Measurements from ENCODE around the gene MORC3.
"Not testable (repeated sequence)": the region's sequence is repeated elsewhere in the genome, so short reads cannot be mapped to it uniquely, and the experiment has no call there.

MORC3 gene, protein sequence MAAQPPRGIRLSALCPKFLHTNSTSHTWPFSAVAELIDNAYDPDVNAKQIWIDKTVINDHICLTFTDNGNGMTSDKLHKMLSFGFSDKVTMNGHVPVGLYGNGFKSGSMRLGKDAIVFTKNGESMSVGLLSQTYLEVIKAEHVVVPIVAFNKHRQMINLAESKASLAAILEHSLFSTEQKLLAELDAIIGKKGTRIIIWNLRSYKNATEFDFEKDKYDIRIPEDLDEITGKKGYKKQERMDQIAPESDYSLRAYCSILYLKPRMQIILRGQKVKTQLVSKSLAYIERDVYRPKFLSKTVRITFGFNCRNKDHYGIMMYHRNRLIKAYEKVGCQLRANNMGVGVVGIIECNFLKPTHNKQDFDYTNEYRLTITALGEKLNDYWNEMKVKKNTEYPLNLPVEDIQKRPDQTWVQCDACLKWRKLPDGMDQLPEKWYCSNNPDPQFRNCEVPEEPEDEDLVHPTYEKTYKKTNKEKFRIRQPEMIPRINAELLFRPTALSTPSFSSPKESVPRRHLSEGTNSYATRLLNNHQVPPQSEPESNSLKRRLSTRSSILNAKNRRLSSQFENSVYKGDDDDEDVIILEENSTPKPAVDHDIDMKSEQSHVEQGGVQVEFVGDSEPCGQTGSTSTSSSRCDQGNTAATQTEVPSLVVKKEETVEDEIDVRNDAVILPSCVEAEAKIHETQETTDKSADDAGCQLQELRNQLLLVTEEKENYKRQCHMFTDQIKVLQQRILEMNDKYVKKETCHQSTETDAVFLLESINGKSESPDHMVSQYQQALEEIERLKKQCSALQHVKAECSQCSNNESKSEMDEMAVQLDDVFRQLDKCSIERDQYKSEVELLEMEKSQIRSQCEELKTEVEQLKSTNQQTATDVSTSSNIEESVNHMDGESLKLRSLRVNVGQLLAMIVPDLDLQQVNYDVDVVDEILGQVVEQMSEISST

DNA sequence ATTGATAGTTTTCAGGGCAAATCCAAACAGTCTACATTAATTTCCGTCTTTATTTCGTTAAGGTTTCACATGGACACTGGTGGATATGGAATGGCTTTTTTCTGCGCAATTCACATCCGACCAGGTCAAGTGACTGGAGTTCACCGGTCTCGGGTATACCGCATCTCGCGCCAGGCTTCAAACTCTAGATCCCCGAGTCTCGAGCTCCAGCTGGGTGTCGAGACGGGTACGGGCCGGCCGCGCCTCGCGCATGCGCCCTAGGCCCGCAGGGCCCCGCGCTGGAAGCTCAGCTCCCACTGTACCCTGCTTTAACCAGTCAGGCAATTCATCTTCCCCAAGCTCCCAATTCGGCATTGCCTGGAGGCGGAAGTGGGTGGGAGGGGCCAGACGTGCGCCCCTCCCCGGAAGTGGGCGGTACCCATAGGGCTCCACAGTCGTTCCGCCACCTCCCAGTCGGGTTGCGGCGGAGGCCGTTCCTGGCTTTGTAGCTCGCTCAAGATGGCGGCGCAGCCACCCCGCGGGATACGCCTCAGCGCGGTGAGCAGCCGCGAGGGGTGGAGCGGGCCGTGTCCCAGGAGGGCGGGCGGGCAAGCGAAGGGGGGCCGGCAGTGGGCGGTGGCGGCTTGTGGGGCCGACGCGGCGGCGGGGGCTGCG, at the start of gene MORC3:
TSS of gene MORC3 (plus strand) at position 431 of the 654 bp plus-strand sequence. CDS start at position 499, 68 bp downstream.
- in situ Hi-C loops (cut with HindIII; ENCODE audit: low sequenced_read_pairs) = no loop called here
- peak; percentile 100 for DNase-seq (ENCODE audit: low read depth, low spot score)
- TF ChIP-seq, protein P1, sequence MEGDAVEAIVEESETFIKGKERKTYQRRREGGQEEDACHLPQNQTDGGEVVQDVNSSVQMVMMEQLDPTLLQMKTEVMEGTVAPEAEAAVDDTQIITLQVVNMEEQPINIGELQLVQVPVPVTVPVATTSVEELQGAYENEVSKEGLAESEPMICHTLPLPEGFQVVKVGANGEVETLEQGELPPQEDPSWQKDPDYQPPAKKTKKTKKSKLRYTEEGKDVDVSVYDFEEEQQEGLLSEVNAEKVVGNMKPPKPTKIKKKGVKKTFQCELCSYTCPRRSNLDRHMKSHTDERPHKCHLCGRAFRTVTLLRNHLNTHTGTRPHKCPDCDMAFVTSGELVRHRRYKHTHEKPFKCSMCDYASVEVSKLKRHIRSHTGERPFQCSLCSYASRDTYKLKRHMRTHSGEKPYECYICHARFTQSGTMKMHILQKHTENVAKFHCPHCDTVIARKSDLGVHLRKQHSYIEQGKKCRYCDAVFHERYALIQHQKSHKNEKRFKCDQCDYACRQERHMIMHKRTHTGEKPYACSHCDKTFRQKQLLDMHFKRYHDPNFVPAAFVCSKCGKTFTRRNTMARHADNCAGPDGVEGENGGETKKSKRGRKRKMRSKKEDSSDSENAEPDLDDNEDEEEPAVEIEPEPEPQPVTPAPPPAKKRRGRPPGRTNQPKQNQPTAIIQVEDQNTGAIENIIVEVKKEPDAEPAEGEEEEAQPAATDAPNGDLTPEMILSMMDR (IDR thresholded peaks at IDR 0.05; ENCODE audit: low read depth, low read length) = no peak
- peak within 1 kb of the TSS; percentile 58 for H3K4me3 ChIP-seq (ENCODE audit: low read depth, low read length)

DNA sequence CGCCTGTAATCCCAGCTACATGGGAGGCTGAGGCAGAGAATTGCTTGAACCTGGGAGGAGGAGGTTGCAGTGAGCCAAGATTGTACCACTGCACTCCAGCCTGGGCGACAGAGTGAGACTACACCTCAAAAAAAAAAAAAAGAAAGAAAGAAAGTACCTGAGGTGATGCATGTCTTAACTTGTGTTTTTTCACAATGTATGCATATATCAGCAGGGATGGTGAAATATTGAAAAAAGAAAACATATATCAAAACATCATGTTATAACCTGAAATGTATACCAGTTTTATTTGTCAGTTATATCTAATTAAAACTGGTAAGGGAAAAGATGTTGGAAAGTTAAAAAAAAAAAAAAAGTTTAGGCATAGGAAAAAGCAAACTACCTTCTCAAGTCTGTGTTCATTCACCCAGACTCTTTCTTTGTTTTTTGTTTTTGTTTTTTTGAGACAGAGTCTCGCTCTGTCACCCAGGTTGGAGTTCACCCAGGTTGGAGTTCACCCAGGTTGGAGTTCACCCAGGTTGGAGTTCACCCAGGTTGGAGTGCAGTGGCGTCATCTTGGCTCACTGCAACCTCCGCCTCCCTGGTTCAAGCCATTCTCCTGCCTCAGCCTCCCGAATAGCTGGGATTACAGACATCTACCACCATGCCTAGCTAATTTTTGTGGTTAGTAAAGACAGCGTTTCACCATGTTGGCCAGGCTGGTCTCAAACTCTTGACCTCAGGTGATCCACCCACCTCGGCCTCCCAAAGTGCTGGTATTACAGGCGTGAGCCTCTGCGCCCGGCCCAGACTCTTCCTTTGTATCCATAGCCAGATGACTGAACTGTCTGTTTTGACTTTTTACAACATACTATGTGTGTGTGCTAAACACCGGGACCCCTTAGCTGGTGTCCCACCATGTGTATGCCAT, 49.0 kb upstream of the MORC3 start:
- DNase-seq (ENCODE audit: low read depth, low spot score); H3K4me3 ChIP-seq (ENCODE audit: low read depth, low read length); in situ Hi-C loops (cut with HindIII; ENCODE audit: low sequenced_read_pairs): not testable (repeated sequence)

DNA sequence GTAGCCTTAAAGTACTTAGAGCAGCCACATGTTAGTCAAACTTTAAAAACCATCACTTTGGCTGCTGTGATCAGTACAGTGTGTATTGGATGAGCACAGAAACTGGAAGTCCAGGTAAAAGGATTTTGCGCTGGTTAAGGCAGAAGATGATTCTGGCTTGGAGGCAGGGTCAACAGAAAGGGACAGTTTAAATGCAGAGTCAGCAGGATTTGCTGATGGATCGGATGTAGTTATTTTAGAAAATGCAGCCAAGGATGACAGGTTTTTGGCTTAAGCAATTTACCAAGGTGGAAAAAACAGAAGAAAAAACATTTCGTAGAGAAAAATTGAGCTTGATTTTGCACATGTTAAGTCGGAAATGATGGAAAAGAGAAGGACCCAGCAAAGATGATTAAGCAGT, 45.9 kb upstream of the MORC3 start:
- TF ChIP-seq, protein P1 (IDR thresholded peaks at IDR 0.05; ENCODE audit: low read depth, low read length) = no peak
- H3K4me3 ChIP-seq (ENCODE audit: low read depth, low read length) = no peak overlapping the region
- in situ Hi-C loops (cut with HindIII; ENCODE audit: low sequenced_read_pairs) = no loop called here
- DNase-seq (ENCODE audit: low read depth, low spot score) = no peak

DNA sequence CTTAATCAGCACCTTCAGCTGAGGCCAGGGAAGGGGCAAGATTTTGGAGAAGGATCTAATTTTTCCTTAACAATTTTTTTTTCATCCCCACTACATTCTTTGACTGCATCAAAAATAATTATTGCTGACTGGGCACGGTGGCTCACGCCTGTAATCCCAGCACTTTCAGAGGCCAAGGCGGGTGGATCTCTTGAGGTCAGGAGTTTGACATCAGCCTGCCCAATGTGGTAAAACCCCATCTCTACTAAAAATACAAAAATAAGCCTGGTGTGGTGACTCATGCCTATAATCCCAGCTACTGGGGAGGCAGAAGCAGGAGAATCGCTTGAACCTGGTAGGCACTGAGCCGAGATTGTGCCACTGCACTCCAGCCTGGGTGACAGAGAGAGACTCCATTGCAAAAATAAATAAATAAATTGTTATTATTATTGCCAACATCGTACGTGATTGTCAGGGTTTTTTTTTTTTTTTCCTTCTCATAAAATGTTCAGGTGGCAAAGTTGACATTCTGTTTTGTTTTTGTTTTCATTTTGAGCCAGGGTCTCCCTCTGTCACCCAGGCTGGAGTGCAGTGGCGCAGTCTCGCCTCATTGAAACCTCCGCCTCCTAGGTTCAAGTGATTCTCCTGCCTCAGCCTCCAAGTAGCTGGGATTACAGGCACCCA, 37.3 kb upstream of the MORC3 start:
- TF ChIP-seq, protein P1 (IDR thresholded peaks at IDR 0.05; ENCODE audit: low read depth, low read length) = no peak
- in situ Hi-C loops (cut with HindIII; ENCODE audit: low sequenced_read_pairs) = no loop called here
- peak; percentile 29 for DNase-seq (ENCODE audit: low read depth, low spot score)
- H3K4me3 ChIP-seq (ENCODE audit: low read depth, low read length) = no peak overlapping the region

DNA sequence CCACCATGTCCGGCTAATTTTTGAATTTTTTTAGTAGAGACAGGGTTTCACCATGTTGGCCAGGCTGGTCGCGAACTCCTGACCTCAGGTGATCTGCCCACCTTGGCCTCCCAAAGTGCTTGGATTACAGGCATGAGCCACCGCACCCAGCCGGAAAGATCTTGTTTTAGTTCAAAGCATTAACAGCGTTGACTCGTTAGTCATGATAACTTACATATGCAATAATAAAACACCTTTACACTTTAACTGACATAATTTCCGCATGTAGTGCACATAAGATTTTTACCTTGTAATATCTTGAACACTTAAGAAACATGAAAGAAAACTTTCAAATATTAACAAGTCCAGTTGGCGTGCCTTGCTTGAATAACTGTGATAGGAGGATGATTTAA, 36.8 kb upstream of the MORC3 start:
- in situ Hi-C loops (cut with HindIII; ENCODE audit: low sequenced_read_pairs); H3K4me3 ChIP-seq (ENCODE audit: low read depth, low read length); DNase-seq (ENCODE audit: low read depth, low spot score): not testable (repeated sequence)

DNA sequence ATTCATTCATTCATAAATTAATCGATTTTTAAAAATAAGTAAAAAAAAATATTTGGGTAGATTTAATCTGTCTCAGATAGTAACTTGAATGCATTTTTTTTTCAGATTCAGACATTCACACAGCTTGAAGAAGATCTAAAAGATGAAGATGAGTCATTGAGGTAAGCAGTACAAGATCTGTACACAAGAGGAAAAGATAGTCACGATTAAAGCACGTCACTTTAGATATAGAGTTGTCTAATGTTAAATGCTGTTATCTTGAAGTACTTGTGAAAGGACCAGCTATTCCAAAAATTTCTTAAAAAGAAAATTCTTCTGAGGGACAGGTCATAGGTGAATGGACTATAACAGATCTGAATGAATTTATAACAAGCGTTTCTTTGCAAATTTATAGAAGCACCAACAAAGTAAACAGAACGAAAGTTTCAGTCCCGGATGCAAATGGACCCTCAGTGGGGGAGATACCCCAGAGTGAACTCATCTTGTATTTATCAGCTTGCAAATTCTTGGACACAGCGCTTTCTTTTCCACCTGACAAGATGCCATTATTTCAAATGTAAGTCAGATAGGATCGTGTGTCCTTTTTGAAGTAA, 31.2 kb upstream of the MORC3 start:
- in situ Hi-C loops (cut with HindIII; ENCODE audit: low sequenced_read_pairs) = no loop called here
- H3K4me3 ChIP-seq (ENCODE audit: low read depth, low read length) = no peak overlapping the region
- TF ChIP-seq, protein P1 (IDR thresholded peaks at IDR 0.05; ENCODE audit: low read depth, low read length) = no peak
- DNase-seq (ENCODE audit: low read depth, low spot score) = no peak

Data from astrocyte of the spinal cord (primary cell).